ENCODE results near the gene SNX27. TPM values are rescaled to one million over a fixed set of nuclear protein-coding genes. Genes with fewer than 3 reads are reported as not detected.
A peak's percentile ranks its signal among the peaks of the same experiment; 100 is the strongest.
"Not testable (repeated sequence)": the region's sequence is repeated elsewhere in the genome, so short reads cannot be mapped to it uniquely, and the experiment has no call there.

Gene SNX27
- total RNA-seq, 1 donor from 2014 or later: 30.6 TPM

GRCh38 chr1:151594143-151594625, 17.7 kb upstream of the SNX27 start:
- intact Hi-C loops (cut with DNase I): loop anchor here (2.0 to 10.0 kb wide), 2 partner anchors 141 to 241 kb away; partner anchors contain the start of genes C2CD4D and RORC
- DNase-seq (ENCODE audit: missing footprints): peak; percentile 91
- ATAC-seq: peak; percentile 48

GRCh38 chr1:151596166-151596953, 15.5 kb upstream of the SNX27 start:
- intact Hi-C loops (cut with DNase I): loop anchor here (10.0 kb wide), 1 partner anchor 238 kb away; the partner anchor contains the start of genes C2CD4D and RORC
- DNase-seq (ENCODE audit: missing footprints) (no peak), ATAC-seq (no peak)

GRCh38 chr1:151602550-151602949, 9.3 kb upstream of the SNX27 start:
- intact Hi-C loops (cut with DNase I); ATAC-seq; DNase-seq (ENCODE audit: missing footprints): not testable (repeated sequence)

GRCh38 chr1:151604291-151604690, 7.6 kb upstream of the SNX27 start:
- ATAC-seq (no peak), DNase-seq (ENCODE audit: missing footprints) (no peak)
- intact Hi-C loops (cut with DNase I): no loop called here

- ATAC-seq (no peak), DNase-seq (ENCODE audit: missing footprints) (no peak)
- intact Hi-C loops (cut with DNase I): no loop called here
These were observed 5.5 kb upstream of the SNX27 start for GRCh38 chr1:151606384-151606783.

- intact Hi-C loops (cut with DNase I): no loop called here
- DNase-seq (ENCODE audit: missing footprints) (no peak), ATAC-seq (no peak)
These were observed 5.0 kb upstream of the SNX27 start for GRCh38 chr1:151606857-151607256.

- no peak for ATAC-seq
- intact Hi-C loops (cut with DNase I): no loop called here
- DNase-seq (ENCODE audit: missing footprints): no peak
These were observed 1.7 kb upstream of the SNX27 start for GRCh38 chr1:151610142-151610541.

- intact Hi-C loops (cut with DNase I): no loop called here
- peak; percentile 54 for ATAC-seq
- no peak for DNase-seq (ENCODE audit: missing footprints)
These were observed 511 bp upstream of the SNX27 start for GRCh38 chr1:151611288-151611790.

- intact Hi-C loops (cut with DNase I): no loop called here
- ATAC-seq (peak; percentile 14), DNase-seq (ENCODE audit: missing footprints) (peak; percentile 60)
These were observed 841 bp downstream of the SNX27 start for GRCh38 chr1:151612501-151613281.

- no peak for ATAC-seq
- intact Hi-C loops (cut with DNase I): no loop called here
- DNase-seq (ENCODE audit: missing footprints): no peak
These were observed 1.5 kb downstream of the SNX27 start for GRCh38 chr1:151613282-151613780.

- intact Hi-C loops (cut with DNase I): no loop called here
- no peak for ATAC-seq
- DNase-seq (ENCODE audit: missing footprints): no peak
These were observed 4.1 kb downstream of the SNX27 start for GRCh38 chr1:151615711-151616504.

- DNase-seq (ENCODE audit: missing footprints) (no peak), ATAC-seq (no peak)
- intact Hi-C loops (cut with DNase I): no loop called here
These were observed 4.6 kb downstream of the SNX27 start for GRCh38 chr1:151616505-151616849.

GRCh38 chr1:151618003-151618402, 6.2 kb downstream of the SNX27 start:
- no peak for ATAC-seq
- intact Hi-C loops (cut with DNase I): no loop called here
- no peak for DNase-seq (ENCODE audit: missing footprints)

GRCh38 chr1:151618470-151618869, 6.6 kb downstream of the SNX27 start:
- intact Hi-C loops (cut with DNase I): no loop called here
- ATAC-seq (no peak), DNase-seq (ENCODE audit: missing footprints) (no peak)

GRCh38 chr1:151618996-151619395, 7.1 kb downstream of the SNX27 start:
- ATAC-seq; intact Hi-C loops (cut with DNase I); DNase-seq (ENCODE audit: missing footprints): not testable (repeated sequence)

GRCh38 chr1:151619489-151620093, 7.7 kb downstream of the SNX27 start:
- ATAC-seq: no peak
- DNase-seq (ENCODE audit: missing footprints): no peak
- intact Hi-C loops (cut with DNase I): no loop called here

- ATAC-seq: peak; percentile 83
- no peak for DNase-seq (ENCODE audit: missing footprints)
- intact Hi-C loops (cut with DNase I): no loop called here
These were observed 8.4 kb downstream of the SNX27 start for GRCh38 chr1:151620286-151620685.

GRCh38 chr1:151621351-151621750, 9.5 kb downstream of the SNX27 start:
- intact Hi-C loops (cut with DNase I): no loop called here
- no peak for DNase-seq (ENCODE audit: missing footprints)
- peak; percentile 56 for ATAC-seq

All from Right ventricle myocardium inferior (tissue), 1 donor.